Testis (tissue), 3 donors: ENCODE results near the gene REPS2. TPM values are rescaled to one million over a fixed set of nuclear protein-coding genes. Genes with fewer than 3 reads are reported as not detected.

ENCODE experiments used
- DNase-seq: peaks from one replicate; pipeline ENCODE4 v3.0.0-alpha.2; 2019
- H3K27ac ChIP-seq, 2 donors: fragments of 200-600 bp; sonication (generic); one replicate each; pipeline ENCODE4 v1.5.1; 2019
- H3K27me3 ChIP-seq: fragments of 200-600 bp; sonication (generic); one replicate; pipeline ENCODE4 v1.5.1; 2019
- H3K36me3 ChIP-seq: fragments of 200-600 bp; sonication (generic); one replicate; pipeline ENCODE4 v1.5.1; 2017; ENCODE audit warnings: low read depth; ENCODE audit errors: missing control alignments
- H3K4me1 ChIP-seq: fragments of 200-600 bp; sonication (generic); one replicate; pipeline ENCODE4 v1.5.1; 2019
- H3K4me3 ChIP-seq, 2 donors: fragments of 200-600 bp; sonication (generic); one replicate each; pipeline ENCODE4 v1.5.1; 2017 to 2019
- H3K9me3 ChIP-seq: fragments of 200-600 bp; sonication (generic); one replicate; pipeline ENCODE4 v1.5.1; 2017
- CTCF ChIP-seq, 3 experiments: fragments of 450-650 bp in 2 of 3; fragments of 200-600 bp in 1 of 3; sonication (generic) in 1 of 3; IDR thresholded peaks; one replicate each; pipeline ENCODE4 v1.5.1; 2016 to 2019; ENCODE audit warnings: antibody characterized with exemption in 3 of 3, mild to moderate bottlenecking in 2 of 3, moderate library complexity in 1 of 3
- POLR2A ChIP-seq: fragments of 450-650 bp; IDR thresholded peaks from one replicate; pipeline ENCODE4 v1.6.1; 2017; ENCODE audit warnings: antibody characterized with exemption, mild to moderate bottlenecking, moderate library complexity
- WGBS, 2 donors: methylation state at CpG; one replicate each; pipeline ENCODE4 v1.1.5; 2018; 5-methylcytosine and 5-hydroxymethylcytosine counted together
- intact Hi-C: fragments of 100-400 bp; cut with DNase I; formaldehyde crosslinking; loops from one replicate; pipeline ENCODE4 v1.15.1; 2023; ENCODE audit warnings: low total_unique reads
- polyA plus RNA-seq: library from polyadenylated mRNA; stranded (reverse); fragments of 350-450 nt; fragmentation: Illumina TruSeq; extraction: RNeasy Lipid Tissue Mini Kit (QIAGEN cat#74804); gene quantifications from one replicate; pipeline ENCODE4 v1.2.3, GENCODE V29; 2014; ENCODE audit warnings: low read depth, low replicate concordance; ENCODE audit not compliant: insufficient read depth
- total RNA-seq, 2 donors: library from RNA; depleted of rRNA; stranded (reverse); fragments of >200 nt; gene quantifications; one replicate each; pipeline ENCODE4 v1.2.3, GENCODE V29; 2016

The REPS2 gene
- total and polyA plus RNA-seq, 3 donors from 2014 or later, result 6.7 to 19.6 (median 13.2) TPM

GRCh38 chrX:17014216-17014615, 67.8 kb downstream of the REPS2 start:
- 71 to 88% methylated on average over 3 of the region's 3 CpGs for WGBS, 2 donors
- no peaks in the 10 kb centered on the region for H3K36me3 ChIP-seq
- H3K27ac ChIP-seq, result no peak overlapping the region
- H3K4me1 ChIP-seq, result no peaks in the 10 kb centered on the region
- H3K27me3 ChIP-seq, result no peaks in the 10 kb centered on the region
- intact Hi-C loops, result no loop called here
- no peaks in the 10 kb centered on the region for H3K9me3 ChIP-seq
- no peak overlapping the region for H3K4me3 ChIP-seq
- DNase-seq, result no peak
- TF ChIP-seq CTCF (IDR thresholded peaks at IDR 0.05) (no peak), POLR2A (no peak)

GRCh38 chrX:17017134-17017533, 70.7 kb downstream of the REPS2 start:
- no peaks in the 10 kb centered on the region for H3K36me3 ChIP-seq
- DNase-seq, result no peak
- intact Hi-C loops, result no loop called here
- H3K27me3 ChIP-seq, result no peaks in the 10 kb centered on the region
- H3K4me1 ChIP-seq, result no peaks in the 10 kb centered on the region
- 95 to 99% methylated on average over 4 of the region's 4 CpGs for WGBS, 2 donors
- H3K9me3 ChIP-seq, result no peaks in the 10 kb centered on the region
- no peak overlapping the region for H3K4me3 ChIP-seq
- TF ChIP-seq CTCF (IDR thresholded peaks at IDR 0.05), result no peak
- TF ChIP-seq POLR2A, result no peak
- H3K27ac ChIP-seq, result no peak overlapping the region

- Histone ChIP-seq H3K27ac (no peak overlapping the region), H3K36me3 (no peaks in the 10 kb centered on the region), H3K4me1 (no peaks in the 10 kb centered on the region), H3K4me3 (no peak overlapping the region), H3K9me3 (no peaks in the 10 kb centered on the region), H3K27me3 (no peaks in the 10 kb centered on the region)
- intact Hi-C loops, result no loop called here
- TF ChIP-seq CTCF (IDR thresholded peaks at IDR 0.05) (no peak), POLR2A (no peak)
- WGBS, 2 donors, result 95 to 100% methylated on average over 1 to 2 of the region's 2 CpGs
- DNase-seq, result no peak
These were observed 73.9 kb downstream of the REPS2 start for GRCh38 chrX:17020356-17020755.

- Histone ChIP-seq H3K27ac (no peak overlapping the region), H3K4me3 (no peak overlapping the region), H3K4me1 (no peaks in the 10 kb centered on the region), H3K36me3 (no peaks in the 10 kb centered on the region), H3K27me3 (no peaks in the 10 kb centered on the region), H3K9me3 (no peaks in the 10 kb centered on the region)
- DNase-seq, result no peak
- TF ChIP-seq CTCF (IDR thresholded peaks at IDR 0.05) (no peak), POLR2A (no peak)
- intact Hi-C loops, result no loop called here
- WGBS, 2 donors, result 94 to 96% methylated on average over 10 of the region's 10 CpGs
These were observed 74.7 kb downstream of the REPS2 start for GRCh38 chrX:17020851-17021821.
